GM23248 (cell line): ENCODE data around the gene NME5.

ENCODE experiments used
- EZH2 ChIP-seq: fragments of 200-600 bp; sonication (generic); IDR thresholded peaks from 2 replicates; pipeline ENCODE4 v1.6.1; 2018; ENCODE audit warnings: antibody characterized with exemption, mild to moderate bottlenecking; ENCODE audit not compliant: insufficient read depth, poor library complexity, severe bottlenecking
- EZH2phosphoT487 ChIP-seq: fragments of 200-600 bp; sonication (generic); IDR thresholded peaks from 2 replicates; pipeline ENCODE4 v1.6.1; 2018; ENCODE audit warnings: antibody characterized with exemption, moderate library complexity, mild to moderate bottlenecking, low read depth; ENCODE audit not compliant: insufficient read depth

DNA sequence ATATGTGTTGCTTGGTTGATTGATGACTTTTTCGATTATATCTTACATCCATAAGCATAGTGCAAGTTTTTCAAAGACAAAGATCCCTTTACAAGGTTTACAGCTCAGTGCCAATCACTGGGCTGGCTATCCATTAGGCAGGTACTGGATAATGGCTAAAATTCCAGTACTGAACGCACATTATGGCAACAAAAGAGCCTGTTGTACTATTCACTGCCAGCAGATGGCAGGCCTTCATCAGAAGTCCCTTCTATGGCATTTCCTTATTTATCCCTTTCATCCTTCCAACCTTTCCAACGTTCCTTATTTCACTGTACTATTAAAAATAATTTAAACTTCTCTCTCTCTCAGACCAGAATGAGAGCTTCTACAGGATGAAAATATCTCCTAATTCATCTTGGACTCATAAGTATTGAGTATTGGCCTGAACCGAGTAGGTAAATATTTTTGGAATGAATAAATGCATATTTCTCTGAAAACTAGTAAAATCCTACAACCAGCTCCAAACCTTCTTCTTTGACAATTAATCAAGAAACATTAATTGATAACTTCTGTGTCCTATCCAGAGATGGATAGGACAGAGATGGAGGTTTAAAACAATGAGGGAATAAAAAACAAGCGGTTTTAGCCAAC, 62.0 kb downstream of the NME5 start:
- TF ChIP-seq EZH2phosphoT487 (no peak), EZH2 (no peak)
